ENCODE data around the gene SLC25A42.

DNA sequence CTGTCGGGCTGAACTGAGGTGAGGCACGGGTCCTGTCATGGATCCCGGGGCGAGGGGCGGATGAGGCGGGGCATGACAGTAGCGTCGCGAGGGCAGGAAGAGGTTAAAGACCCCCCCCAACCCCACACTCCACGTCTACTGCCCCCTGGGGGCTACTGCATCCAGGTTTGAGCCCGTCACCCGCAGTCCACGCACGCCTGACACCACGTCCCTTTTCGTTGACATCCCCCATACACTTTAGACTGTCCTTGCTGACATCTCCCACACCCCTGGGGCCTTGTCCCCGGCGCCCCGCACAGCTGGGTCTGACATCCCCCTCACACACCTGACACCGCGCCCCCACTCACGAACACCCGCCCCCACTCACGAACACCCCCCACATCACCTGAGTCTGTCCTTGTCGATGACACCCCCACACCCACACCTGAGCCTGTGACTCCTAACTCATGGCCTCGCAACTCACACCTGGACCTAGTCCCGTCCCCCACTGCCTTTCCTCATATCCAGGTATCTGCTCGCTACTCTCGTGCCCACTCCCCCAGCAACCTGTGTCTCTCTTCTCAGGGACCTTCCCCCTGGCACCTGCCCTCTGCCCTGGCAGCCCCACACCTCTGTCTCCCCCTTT is 416 bp downstream of the SLC25A42 start:
- no peak for TF ChIP-seq POLR2A (IDR thresholded peaks at IDR 0.05; ENCODE audit: low read depth, low read length)
- no peak for TF ChIP-seq POLR2AphosphoS5 (IDR thresholded peaks at IDR 0.05; ENCODE audit: low read depth, low read length)

All from GM12892 (cell line).